Ovary (tissue), 3 donors: ENCODE results near the gene STOML3.

Experiments
- EP300 ChIP-seq: sonication (generic); formaldehyde crosslinking; IDR thresholded peaks from one replicate; pipeline ENCODE4 v1.6.1; 2017; ENCODE audit warnings: antibody characterized with exemption
- POLR2A ChIP-seq: fragments of 450-650 bp; IDR thresholded peaks from one replicate; pipeline ENCODE4 v1.6.1; 2017; ENCODE audit warnings: antibody characterized with exemption, mild to moderate bottlenecking, moderate library complexity
- TF ChIP-seq, protein P1 (sequence below), 3 donors: fragments of 450-650 bp in 2 of 3; fragments of 200-600 bp in 1 of 3; IDR thresholded peaks; one replicate each; pipeline versions ENCODE4 v1.5.1 to v1.8.0; 2016 to 2022; ENCODE audit warnings: antibody characterized with exemption in 3 of 3, mild to moderate bottlenecking in 1 of 3
- donor health status: DM: no; HTN: no; CAD: no.

- TF ChIP-seq EP300, result no peak
- TF ChIP-seq, protein P1, sequence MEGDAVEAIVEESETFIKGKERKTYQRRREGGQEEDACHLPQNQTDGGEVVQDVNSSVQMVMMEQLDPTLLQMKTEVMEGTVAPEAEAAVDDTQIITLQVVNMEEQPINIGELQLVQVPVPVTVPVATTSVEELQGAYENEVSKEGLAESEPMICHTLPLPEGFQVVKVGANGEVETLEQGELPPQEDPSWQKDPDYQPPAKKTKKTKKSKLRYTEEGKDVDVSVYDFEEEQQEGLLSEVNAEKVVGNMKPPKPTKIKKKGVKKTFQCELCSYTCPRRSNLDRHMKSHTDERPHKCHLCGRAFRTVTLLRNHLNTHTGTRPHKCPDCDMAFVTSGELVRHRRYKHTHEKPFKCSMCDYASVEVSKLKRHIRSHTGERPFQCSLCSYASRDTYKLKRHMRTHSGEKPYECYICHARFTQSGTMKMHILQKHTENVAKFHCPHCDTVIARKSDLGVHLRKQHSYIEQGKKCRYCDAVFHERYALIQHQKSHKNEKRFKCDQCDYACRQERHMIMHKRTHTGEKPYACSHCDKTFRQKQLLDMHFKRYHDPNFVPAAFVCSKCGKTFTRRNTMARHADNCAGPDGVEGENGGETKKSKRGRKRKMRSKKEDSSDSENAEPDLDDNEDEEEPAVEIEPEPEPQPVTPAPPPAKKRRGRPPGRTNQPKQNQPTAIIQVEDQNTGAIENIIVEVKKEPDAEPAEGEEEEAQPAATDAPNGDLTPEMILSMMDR (IDR thresholded peaks at IDR 0.05), result no peak
- no peak for TF ChIP-seq POLR2A
Observed at GRCh38 chr13:39013462-39013861, 22.8 kb upstream of the STOML3 start.
